ENCODE results near the gene ZSCAN30. TPM values are rescaled to one million over a fixed set of nuclear protein-coding genes. Genes with fewer than 3 reads are reported as not detected.

Gene ZSCAN30
- total and polyA plus RNA-seq, 2 of the 13 experiments (the other 11 are each of a cell fraction or from before 2014, with no cell fraction given), result 7.4 to 7.7 TPM

GRCh38 chr18:35290094-35290735, at the start of gene ZSCAN30 (continued):
- TF ChIP-seq KDM4B (CRISPR knock-in tag; IDR thresholded peaks at IDR 0.05) (no peak; the same call in 1 of the 2 replicates), ZNF230 (CRISPR knock-in tag; IDR thresholded peaks at IDR 0.05) (no peak; the same call in 1 of the 2 replicates), TARDBP (CRISPR knock-in tag; IDR thresholded peaks at IDR 0.05) (peak; percentile 67; the same call in 1 of the 2 replicates), NCOR1 (IDR thresholded peaks at IDR 0.05; ENCODE audit: borderline replicate concordance, low read length) (no peak), ZNF7 (CRISPR knock-in tag; IDR thresholded peaks at IDR 0.05) (no peak), NFE2 (CRISPR knock-in tag; IDR thresholded peaks at IDR 0.05) (no peak), DPF2 (CRISPR knock-in tag; IDR thresholded peaks at IDR 0.05; ENCODE audit: borderline replicate concordance, low read depth) (no peak), HNF1A (IDR thresholded peaks at IDR 0.05; ENCODE audit: low read depth) (no peak), HNF1A (CRISPR knock-in tag; IDR thresholded peaks at IDR 0.05; ENCODE audit: borderline replicate concordance) (peak; percentile 77; the same call in 1 of the 2 replicates), TEAD2 (CRISPR knock-in tag; IDR thresholded peaks at IDR 0.05) (no peak), ZBTB20 (CRISPR knock-in tag; IDR thresholded peaks at IDR 0.05; ENCODE audit: borderline replicate concordance, low read depth) (no peak; the same call in 1 of the 2 replicates), ZNF317 (CRISPR knock-in tag; IDR thresholded peaks at IDR 0.05) (peak; percentile 79), ETV6 (CRISPR knock-in tag; conservative IDR thresholded peaks at IDR 0.05) (peak; percentile 8; the same call in 1 of the 2 replicates), NFIC (IDR thresholded peaks at IDR 0.05; ENCODE audit: low read length) (no peak), ZFP41 (CRISPR knock-in tag; IDR thresholded peaks at IDR 0.05; ENCODE audit: borderline replicate concordance) (peak; percentile 92; the same call in 1 of the 2 replicates), KLF11 (CRISPR knock-in tag; IDR thresholded peaks at IDR 0.05) (no peak; the same call in 1 of the 2 replicates), ZNF484 (CRISPR knock-in tag; IDR thresholded peaks at IDR 0.05; ENCODE audit: borderline replicate concordance, low read depth) (no peak), ZNF432 (CRISPR knock-in tag; IDR thresholded peaks at IDR 0.05; ENCODE audit: borderline replicate concordance) (no peak), RAD21 (CRISPR knock-in tag; IDR thresholded peaks at IDR 0.05) (0 out of 2 replicates have a peak, but pooled peaks have one; percentile 8)
- TF ChIP-seq, protein P1, sequence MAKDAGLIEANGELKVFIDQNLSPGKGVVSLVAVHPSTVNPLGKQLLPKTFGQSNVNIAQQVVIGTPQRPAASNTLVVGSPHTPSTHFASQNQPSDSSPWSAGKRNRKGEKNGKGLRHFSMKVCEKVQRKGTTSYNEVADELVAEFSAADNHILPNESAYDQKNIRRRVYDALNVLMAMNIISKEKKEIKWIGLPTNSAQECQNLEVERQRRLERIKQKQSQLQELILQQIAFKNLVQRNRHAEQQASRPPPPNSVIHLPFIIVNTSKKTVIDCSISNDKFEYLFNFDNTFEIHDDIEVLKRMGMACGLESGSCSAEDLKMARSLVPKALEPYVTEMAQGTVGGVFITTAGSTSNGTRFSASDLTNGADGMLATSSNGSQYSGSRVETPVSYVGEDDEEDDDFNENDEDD (CRISPR knock-in tag; IDR thresholded peaks at IDR 0.05; ENCODE audit: borderline replicate concordance), result peak; percentile 41; the same call in 1 of the 2 replicates
- TF ChIP-seq, protein P2, sequence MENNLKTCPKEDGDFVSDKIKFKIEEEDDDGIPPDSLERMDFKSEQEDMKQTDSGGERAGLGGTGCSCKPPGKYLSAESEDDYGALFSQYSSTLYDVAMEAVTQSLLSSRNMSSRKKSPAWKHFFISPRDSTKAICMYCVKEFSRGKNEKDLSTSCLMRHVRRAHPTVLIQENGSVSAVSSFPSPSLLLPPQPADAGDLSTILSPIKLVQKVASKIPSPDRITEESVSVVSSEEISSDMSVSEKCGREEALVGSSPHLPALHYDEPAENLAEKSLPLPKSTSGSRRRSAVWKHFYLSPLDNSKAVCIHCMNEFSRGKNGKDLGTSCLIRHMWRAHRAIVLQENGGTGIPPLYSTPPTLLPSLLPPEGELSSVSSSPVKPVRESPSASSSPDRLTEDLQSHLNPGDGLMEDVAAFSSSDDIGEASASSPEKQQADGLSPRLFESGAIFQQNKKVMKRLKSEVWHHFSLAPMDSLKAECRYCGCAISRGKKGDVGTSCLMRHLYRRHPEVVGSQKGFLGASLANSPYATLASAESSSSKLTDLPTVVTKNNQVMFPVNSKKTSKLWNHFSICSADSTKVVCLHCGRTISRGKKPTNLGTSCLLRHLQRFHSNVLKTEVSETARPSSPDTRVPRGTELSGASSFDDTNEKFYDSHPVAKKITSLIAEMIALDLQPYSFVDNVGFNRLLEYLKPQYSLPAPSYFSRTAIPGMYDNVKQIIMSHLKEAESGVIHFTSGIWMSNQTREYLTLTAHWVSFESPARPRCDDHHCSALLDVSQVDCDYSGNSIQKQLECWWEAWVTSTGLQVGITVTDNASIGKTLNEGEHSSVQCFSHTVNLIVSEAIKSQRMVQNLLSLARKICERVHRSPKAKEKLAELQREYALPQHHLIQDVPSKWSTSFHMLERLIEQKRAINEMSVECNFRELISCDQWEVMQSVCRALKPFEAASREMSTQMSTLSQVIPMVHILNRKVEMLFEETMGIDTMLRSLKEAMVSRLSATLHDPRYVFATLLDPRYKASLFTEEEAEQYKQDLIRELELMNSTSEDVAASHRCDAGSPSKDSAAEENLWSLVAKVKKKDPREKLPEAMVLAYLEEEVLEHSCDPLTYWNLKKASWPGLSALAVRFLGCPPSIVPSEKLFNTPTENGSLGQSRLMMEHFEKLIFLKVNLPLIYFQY (CRISPR knock-in tag; IDR thresholded peaks at IDR 0.05; ENCODE audit: borderline replicate concordance), result no peak

Data from HepG2 (cell line).